Right ventricle myocardium inferior (tissue), 1 donor: Measurements from ENCODE around the gene BMAL2. TPM values are rescaled to one million over a fixed set of nuclear protein-coding genes. Genes with fewer than 3 reads are reported as not detected.

Source experiments
- ATAC-seq: fragments of 200-7000 bp; cut with Tn5 transposase; one replicate; pipeline ENCODE4 v1.9.1; 2020; ENCODE audit warnings: mild to moderate bottlenecking, moderate library complexity
- DNase-seq: peaks from one replicate; pipeline ENCODE4 v3.0.0; 2021; ENCODE audit errors: missing footprints
- intact Hi-C: fragments of 100-400 bp; cut with DNase I; formaldehyde crosslinking; loops from one replicate; pipeline ENCODE4 v1.11.0; 2022
- total RNA-seq: library from RNA; stranded (reverse); fragmentation: NEBNext Ultra II Directional; extraction: Animal tissue kit (Norgen Biotek cat#: 25700); gene quantifications from one replicate; pipeline ENCODE4 v1.2.1, GENCODE V29; 2021
- donor health status: DM: no; HTN: yes; CAD: no; lungs with severe emphysema.

The BMAL2 gene
- total RNA-seq, 1 donor from 2014 or later, result 1.2 TPM

GRCh38 chr12:27309995-27310315, 22.7 kb upstream of the BMAL2 start:
- DNase-seq (no peak), ATAC-seq (no peak)
- intact Hi-C loops, result loop anchor here (5.0 kb wide), 2 partner anchors 168 to 288 kb away; partner anchors contain the start of gene MED21

DNA sequence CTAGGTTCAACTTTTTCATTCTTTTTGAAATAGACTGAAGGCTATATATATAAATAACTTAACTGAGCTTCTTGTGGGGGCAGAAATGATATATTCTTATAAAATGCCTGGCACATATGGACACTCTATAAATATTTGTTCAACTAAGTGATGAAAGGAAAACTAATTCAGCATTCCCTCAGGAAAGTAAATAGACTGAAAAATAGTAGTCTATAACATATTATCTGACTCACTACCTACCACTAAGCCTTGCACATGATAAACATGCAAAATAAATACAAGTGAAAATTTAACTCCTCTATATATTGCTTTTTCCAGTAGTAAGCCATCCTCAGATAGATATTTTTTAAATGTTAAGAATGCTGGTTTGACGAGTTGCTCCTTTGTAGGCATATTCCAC, 15.7 kb upstream of the BMAL2 start:
- intact Hi-C loops, result no loop called here
- DNase-seq (no peak), ATAC-seq (no peak)

- intact Hi-C loops, result no loop called here
- no peak for ATAC-seq
These were observed 13.2 kb upstream of the BMAL2 start for GRCh38 chr12:27319409-27319808.

DNA sequence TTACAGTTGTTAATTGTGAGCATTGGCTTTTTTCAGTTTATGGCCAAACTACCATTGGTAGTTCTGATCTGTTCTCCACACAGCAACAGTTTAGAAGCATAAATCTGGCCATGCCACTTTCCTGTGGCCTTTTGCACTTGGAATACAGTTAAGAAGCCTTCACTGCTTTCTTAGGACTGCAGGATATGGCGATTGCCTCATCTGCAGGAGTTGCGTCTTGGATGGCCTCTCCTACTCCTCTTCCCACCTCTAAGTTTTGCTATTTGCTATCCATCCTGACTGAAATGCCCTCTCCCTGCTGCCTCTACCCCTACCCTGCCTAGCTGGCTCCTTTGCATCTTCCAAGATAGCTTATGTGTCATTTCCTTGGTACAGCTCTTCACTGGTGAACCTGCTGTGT, 12.8 kb upstream of the BMAL2 start:
- no peak for DNase-seq
- ATAC-seq, result no peak
- intact Hi-C loops, result loop anchor here (10.0 kb wide), 1 partner anchor 385 kb away; no protein-coding TSS in a partner anchor

More at GRCh38 chr12:27319409-27319808, 13.2 kb upstream of the BMAL2 start:
- DNase-seq, result no peak

- intact Hi-C loops, result loop anchor here (10.0 kb wide), 1 partner anchor 380 kb away; no protein-coding TSS in a partner anchor
- DNase-seq, result no peak
- no peak for ATAC-seq
These were observed 8.1 kb upstream of the BMAL2 start for GRCh38 chr12:27324530-27324929.

GRCh38 chr12:27330846-27331245, 1.8 kb upstream of the BMAL2 start:
- DNase-seq (no peak), ATAC-seq (no peak)
- intact Hi-C loops, result loop anchor here (2.0 kb wide), 1 partner anchor 322 kb away; no protein-coding TSS in a partner anchor

- no peak for DNase-seq
- no peak for ATAC-seq
- intact Hi-C loops, result loop anchor here (2.0 kb wide), 1 partner anchor 321 kb away; no protein-coding TSS in a partner anchor
These were observed 1.2 kb upstream of the BMAL2 start for GRCh38 chr12:27331291-27331926.

- no peak for ATAC-seq
- intact Hi-C loops, result loop anchor here (2.0 kb wide), 1 partner anchor 321 kb away; no protein-coding TSS in a partner anchor
These were observed 710 bp upstream of the BMAL2 start for GRCh38 chr12:27331927-27332324.

GRCh38 chr12:27332407-27332713, 276 bp upstream of the BMAL2 start:
- DNase-seq, result no peak
- no peak for ATAC-seq
- intact Hi-C loops, result no loop called here

More at GRCh38 chr12:27331927-27332324, 710 bp upstream of the BMAL2 start:
- no peak for DNase-seq

DNA sequence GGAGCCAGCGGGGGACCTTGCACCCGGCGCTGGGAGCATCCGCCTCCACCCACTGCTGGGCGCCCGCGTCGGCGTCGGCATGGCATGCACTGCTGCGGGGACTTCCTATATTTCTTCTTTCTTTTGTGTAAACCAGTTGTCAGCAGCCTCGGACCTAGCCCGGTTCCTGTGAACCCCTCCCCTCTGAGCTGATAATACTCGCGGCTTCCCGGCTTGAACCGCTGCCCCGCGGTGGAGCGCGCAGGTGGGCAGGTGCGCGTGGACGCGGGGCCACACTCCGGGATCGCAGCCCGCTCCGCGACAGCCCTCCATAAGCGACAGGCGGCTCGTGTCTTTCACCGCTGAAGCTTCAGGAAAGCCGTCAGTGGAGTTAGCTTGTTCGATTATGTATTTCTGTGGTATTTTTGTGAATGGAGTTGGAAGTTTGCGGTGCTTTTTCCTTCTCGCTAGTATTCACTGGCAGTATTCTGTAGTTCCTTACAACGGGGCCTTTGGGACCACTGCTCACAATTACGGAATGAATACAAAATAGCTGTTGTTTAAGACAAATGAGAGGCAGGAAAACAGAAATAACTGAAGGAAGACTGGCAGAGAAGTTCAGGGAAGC, 870 bp downstream of the BMAL2 start:
- peak; percentile 83 for DNase-seq
- peak; percentile 40 for ATAC-seq
- intact Hi-C loops, result no loop called here

DNA sequence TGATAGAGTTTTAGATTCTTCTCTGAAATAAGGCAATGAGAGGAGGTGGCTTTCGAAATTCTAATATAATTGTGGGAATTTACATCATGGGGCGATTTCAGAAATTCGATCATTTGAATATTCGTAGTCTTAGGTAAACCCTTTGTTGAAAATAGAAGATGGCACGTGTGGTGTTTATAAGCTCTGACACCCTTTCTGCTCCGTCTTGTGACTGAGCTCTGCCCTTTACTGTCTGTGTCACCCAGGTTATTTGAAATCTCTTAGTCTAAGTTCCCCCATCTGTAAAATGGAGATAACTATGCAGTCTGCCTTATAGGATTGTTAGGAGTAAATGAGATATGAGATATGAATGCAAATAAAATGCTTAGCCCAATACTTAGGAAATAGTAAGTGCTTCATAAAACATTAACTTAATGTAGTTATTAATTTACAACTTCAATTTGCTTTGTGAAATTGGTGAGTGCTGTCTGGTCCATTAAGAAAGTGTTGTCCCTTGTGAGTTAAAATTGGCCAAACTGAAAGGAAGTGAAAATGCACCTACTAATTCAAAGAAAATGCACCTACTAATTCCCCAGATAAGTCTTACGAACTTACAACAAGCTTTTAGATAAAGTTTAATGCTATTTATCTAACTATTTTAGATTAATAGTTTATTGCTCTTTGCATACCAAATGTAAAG, 1.5 kb downstream of the BMAL2 start:
- intact Hi-C loops, result no loop called here
- DNase-seq (no peak), ATAC-seq (no peak)

DNA sequence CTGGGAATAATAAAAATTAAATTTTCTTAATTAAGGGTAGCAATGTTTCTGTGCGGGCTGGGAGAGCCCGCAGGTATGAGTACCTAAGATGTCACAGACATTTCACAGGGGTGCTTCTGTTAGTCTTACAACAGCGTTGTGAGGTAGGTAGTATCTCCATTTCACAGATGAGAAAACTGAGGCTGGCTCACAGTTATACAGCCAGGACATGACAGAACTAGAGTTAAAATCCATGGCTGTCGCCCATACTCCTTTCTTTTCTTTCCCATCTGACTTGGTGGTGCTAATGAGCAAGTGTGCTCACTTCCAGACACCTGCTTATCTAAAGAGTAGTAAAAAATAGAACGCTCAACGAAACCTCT, 2.1 kb downstream of the BMAL2 start:
- DNase-seq (no peak), ATAC-seq (no peak)
- intact Hi-C loops, result no loop called here

DNA sequence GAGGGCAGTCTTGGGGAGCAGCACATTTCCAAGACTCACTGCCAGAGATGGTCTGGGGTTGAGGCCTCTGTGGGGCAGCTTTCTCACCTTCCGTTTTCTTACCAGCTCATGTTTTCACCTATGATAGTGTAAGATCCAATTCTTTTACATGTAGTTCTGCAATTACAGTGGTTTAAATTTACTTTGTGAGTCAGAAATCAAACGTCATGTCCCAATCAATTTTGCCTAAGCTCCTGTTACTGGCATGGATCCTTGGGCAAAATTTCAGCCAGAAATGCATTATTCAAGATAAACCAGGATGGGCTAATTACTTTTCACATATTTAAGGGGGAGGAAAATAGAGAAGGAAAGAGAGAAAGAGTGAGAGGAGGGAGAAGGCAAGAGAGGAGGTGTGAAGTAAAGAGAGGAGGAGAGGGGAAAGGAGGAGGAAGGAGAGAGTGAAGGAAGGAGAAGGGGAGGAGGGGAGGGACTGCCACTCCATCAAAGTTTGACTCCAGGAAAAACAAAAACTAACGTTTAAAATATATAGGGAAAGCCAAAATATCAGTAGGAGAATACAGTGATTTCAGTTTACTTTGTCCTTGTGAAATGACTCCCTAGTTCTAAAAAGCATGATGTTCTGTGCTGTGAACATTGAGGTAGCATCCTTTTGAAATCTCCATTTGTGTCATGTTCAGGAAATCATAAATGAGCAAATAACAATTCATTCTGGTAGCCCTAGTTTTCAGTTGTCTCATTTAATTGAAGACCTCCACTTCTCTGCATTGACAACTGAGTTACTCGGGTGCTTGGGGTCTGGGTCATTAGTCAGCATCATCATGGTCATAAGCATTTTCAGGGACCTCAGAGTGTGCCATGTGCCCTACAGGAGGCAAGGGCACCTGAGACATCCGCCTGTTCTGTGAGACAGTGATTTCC, 3.0 kb downstream of the BMAL2 start:
- DNase-seq, result no peak
- ATAC-seq, result no peak
- intact Hi-C loops, result no loop called here

DNA sequence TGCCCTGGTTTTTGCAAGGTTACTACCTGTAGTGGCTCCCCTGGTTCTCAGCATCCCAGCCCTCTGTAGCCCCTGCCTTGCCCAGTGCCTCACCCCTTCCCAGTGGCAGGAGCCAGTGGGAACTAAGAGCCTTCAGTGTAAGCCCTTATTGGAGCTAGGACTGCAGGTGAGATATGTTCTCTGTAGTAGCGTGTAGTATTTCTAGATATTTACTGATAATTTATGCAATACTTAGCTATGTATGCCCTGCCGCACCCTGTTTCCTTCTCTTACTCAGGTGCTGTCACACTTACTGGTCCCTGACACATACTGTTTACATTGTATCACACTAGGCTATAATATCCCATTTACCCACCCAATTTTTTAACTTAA, 3.6 kb downstream of the BMAL2 start:
- intact Hi-C loops, result no loop called here
- DNase-seq (no peak), ATAC-seq (no peak)

DNA sequence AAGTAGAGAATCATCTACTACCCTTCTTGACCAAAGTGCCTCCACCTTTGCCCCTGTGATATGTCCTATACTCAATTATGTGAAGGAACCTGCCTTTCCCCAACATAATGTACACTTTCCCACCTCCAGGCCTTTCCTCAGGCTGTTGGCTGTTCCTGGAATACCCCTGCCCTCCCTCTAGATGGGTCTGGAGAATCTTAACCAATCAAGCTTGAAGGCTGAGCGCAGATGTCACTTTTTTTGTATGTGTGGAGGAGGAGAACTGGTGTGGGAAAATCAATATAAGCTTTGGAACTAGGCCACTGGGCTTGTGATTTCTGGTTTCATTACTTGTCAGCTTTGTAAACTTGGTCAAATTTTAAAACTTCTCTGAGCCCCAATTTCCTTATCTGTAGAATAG, 4.7 kb downstream of the BMAL2 start:
- no peak for DNase-seq
- ATAC-seq, result no peak
- intact Hi-C loops, result no loop called here

DNA sequence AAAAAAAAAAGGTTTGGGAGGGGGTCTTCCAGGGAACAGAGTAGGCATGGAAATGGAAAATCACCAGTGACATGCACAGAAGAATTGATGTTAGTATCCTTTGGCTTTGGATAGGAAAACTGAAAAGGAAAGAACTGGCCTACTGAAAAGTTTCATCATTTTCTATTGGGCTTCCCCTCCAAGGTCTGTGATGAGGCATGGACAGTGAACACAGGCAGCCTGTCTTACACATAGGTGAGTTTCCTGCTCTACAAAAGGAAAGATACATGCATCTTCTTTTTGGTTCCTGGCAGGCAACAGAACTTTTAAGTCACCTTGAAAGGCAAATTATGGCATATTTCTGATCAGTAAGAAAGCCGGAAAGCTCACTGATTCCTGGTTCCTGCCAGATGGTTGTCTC, 5.8 kb downstream of the BMAL2 start:
- DNase-seq (no peak), ATAC-seq (no peak)
- intact Hi-C loops, result no loop called here

- DNase-seq, result no peak
- intact Hi-C loops, result no loop called here
These were observed 8.3 kb downstream of the BMAL2 start for GRCh38 chr12:27340971-27341370.

DNA sequence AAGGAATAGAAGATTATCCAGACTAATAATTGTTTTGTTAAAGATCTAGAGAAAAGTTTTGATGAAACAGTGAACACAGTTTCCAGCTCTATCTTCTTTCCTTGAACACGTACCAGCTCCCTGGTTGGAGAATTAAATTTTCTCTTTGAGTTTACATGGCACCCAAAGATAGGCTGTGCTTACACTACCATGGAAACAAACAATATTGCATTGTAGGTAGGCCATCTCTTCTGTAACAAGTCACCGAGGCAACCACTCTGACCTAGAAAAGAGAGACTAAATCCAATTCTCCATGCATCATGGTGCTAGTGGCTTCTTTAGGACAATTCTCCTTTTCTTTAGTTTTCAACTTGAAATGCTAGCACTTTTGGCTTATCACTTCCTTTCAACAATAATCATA, 9.9 kb downstream of the BMAL2 start:
- ATAC-seq (no peak), DNase-seq (no peak)
- intact Hi-C loops, result no loop called here

More at GRCh38 chr12:27340971-27341370, 8.3 kb downstream of the BMAL2 start:
- no peak for ATAC-seq

DNA sequence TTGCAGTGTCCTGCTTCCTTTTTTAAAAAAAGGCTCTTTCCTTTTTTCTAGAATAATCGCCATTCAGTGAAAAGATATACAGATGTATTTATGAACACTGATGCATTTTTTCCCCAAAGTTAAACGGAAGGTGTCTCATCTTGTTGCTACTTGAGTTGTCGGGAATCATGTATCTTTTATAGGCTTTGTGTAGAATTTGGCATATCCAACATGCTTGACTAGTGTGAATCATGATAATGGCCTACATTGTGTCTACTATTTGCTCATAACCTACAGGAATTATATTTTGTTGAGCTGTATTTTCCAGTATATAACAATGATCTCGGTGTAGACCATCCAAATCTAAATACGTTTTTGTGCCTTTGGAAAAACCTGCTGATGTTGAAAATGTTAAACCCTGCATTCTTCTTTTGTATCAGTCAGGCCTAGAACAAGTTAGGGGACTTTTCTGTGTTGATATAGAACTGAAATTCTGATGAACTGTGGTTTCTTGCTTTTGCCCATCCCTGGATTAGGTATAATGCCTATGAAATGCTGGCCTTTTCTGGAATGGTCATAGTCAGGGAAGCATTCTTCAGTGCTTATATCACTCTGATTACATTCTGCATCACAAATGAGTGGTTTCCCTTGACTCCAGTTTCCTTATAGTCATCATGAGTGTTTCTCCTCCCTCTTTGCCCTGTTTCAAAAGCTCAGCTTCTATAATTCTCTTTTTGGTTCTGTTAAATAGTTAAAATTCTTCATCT, 10.8 kb downstream of the BMAL2 start:
- DNase-seq, result no peak
- no peak for ATAC-seq
- intact Hi-C loops, result no loop called here
